ENCODE results near the gene WAPL. TPM values are rescaled to one million over a fixed set of nuclear protein-coding genes. Genes with fewer than 3 reads are reported as not detected.
A peak's percentile ranks its signal among the peaks of the same experiment; 100 is the strongest.

The WAPL gene
- total and polyA plus RNA-seq, 9 of the 15 experiments (the other 6 are each of a cell fraction or from before 2014, with no cell fraction given) = 14.3 to 36.4 (median 25.3) TPM

GRCh38 chr10:86506499-86506898 is 15.1 kb downstream of the WAPL start:
- H3K4me2 ChIP-seq (ENCODE audit: insufficient read depth, low read length) = no peak overlapping the region
- FAIRE-seq (no peak), DNase-seq (ENCODE audit: extremely low read depth in 1 of 4, low spot score in 3 of 4) (no peak), ATAC-seq (peak; percentile 30; the same call in 2 of the 3 replicates)
- peaks cover 0 to 3% of the 10 kb centered on the region in 2 experiments; a peak in 3 of 5 replicates for H3K4me1 ChIP-seq (replicated peaks in 1 of 2; ENCODE audit: control insufficient read depth in 2 of 2, insufficient read depth in 2 of 2, low read length in 2 of 2)
- no peaks in the 10 kb centered on the region for H3K27me3 ChIP-seq (ENCODE audit: control insufficient read depth in 2 of 2, insufficient read depth in 2 of 2, low read length in 2 of 2)
- in situ Hi-C loops (cut with MboI) = no loop called here
- no peaks in the 10 kb centered on the region for H3K9me1 ChIP-seq (ENCODE audit: control insufficient read depth, insufficient read depth, low read length)
- intact Hi-C loops (cut with micrococcal nuclease) = no loop called here
- ChIA-PET POLR2A (no interaction called here), CTCF (ENCODE audit: low intra/inter-chr PET ratio) (no interaction called here)
- BruUV-seq (replicated peaks) = no TSS peak
- H3K9me3 ChIP-seq (replicated peaks; ENCODE audit: control insufficient read depth, insufficient read depth, low read depth, low read length) = no peaks in the 10 kb centered on the region
- 61% methylated on average over 3 of the region's 4 CpGs for WGBS (ENCODE audit: insufficient coverage, low coverage, missing lambda C conversion rate)
- no peak overlapping the region for H3K27ac ChIP-seq (ENCODE audit: extremely low read depth, low read depth, low read length)
- peaks cover 87% of the 10 kb centered on the region for H3K79me2 ChIP-seq (ENCODE audit: control insufficient read depth, insufficient read depth, low read length)
- H3K9ac ChIP-seq (ENCODE audit: insufficient read depth in 1 of 2, low read depth in 2 of 2, low read length in 2 of 2) = no peak overlapping the region
- H3K36me3 ChIP-seq (ENCODE audit: control insufficient read depth, insufficient read depth, low read length) = peaks cover 52% of the 10 kb centered on the region
- peaks cover 3% of the 10 kb centered on the region; the same call in 1 of the 2 replicates for H4K20me1 ChIP-seq (replicated peaks; ENCODE audit: control insufficient read depth, insufficient read depth, low read length)
- H3K4me3 ChIP-seq = no peak overlapping the region
- H2AFZ ChIP-seq (ENCODE audit: low read depth, low read length) = no peak overlapping the region
- TF ChIP-seq MECOM (CRISPR knock-in tag; IDR thresholded peaks at IDR 0.05) (no peak), OTX1 (CRISPR knock-in tag; IDR thresholded peaks at IDR 0.05) (no peak), DEAF1 (CRISPR knock-in tag; IDR thresholded peaks at IDR 0.05) (no peak), CREB3L1 (IDR thresholded peaks at IDR 0.05; ENCODE audit: borderline replicate concordance, low read depth) (no peak), MCM5 (IDR thresholded peaks at IDR 0.05; ENCODE audit: low read depth) (no peak), BHLHE40 (IDR thresholded peaks at IDR 0.05; ENCODE audit: low read length) (no peak), ZC3H11A (IDR thresholded peaks at IDR 0.05; ENCODE audit: low read depth, low read length) (no peak), C11orf30 (IDR thresholded peaks at IDR 0.05; ENCODE audit: low read depth) (no peak)
- TF ChIP-seq, protein P1, sequence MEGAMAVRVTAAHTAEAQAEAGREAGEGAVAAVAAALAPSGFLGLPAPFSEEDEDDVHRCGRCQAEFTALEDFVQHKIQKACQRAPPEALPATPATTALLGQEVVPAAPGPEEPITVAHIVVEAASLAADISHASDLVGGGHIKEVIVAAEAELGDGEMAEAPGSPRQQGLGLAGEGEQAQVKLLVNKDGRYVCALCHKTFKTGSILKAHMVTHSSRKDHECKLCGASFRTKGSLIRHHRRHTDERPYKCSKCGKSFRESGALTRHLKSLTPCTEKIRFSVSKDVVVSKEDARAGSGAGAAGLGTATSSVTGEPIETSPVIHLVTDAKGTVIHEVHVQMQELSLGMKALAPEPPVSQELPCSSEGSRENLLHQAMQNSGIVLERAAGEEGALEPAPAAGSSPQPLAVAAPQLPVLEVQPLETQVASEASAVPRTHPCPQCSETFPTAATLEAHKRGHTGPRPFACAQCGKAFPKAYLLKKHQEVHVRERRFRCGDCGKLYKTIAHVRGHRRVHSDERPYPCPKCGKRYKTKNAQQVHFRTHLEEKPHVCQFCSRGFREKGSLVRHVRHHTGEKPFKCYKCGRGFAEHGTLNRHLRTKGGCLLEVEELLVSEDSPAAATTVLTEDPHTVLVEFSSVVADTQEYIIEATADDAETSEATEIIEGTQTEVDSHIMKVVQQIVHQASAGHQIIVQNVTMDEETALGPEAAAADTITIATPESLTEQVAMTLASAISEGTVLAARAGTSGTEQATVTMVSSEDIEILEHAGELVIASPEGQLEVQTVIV (CRISPR knock-in tag; IDR thresholded peaks at IDR 0.05; ENCODE audit: borderline replicate concordance) = no peak

Data from K562 (cell line).